HepG2 (cell line): ENCODE results near the gene CFAP45. TPM values are rescaled to one million over a fixed set of nuclear protein-coding genes. Genes with fewer than 3 reads are reported as not detected.

Experiments
- ATAC-seq: fragments of 200-7000 bp; cut with Tn5 transposase; 3 replicates; pipeline ENCODE4 v1.9.1; 2020; ENCODE audit warnings: mild to moderate bottlenecking, moderate library complexity
- BruUV-seq: library from RNA; stranded (reverse); fragments of 400-500 nt; replicated peaks from 2 replicates; lab custom pipeline; 2021; lab: Mats Ljungman, UMichigan
- CTCF ChIA-PET: fragments of 300-600 bp; formaldehyde crosslinking; extraction: SDS; loops from one replicate; lab custom pipeline; 2021; ENCODE audit warnings: low total read pairs, inconsistent platforms, low intra/inter-chr PET ratio; lab: Yijun Ruan, JAX
- POLR2A ChIA-PET: fragments of 350-600 bp; sonication (Branson Sonifier 250); formaldehyde crosslinking; loops from one replicate; lab custom pipeline; 2020; ENCODE audit warnings: antibody characterized with exemption, inconsistent platforms; lab: Yijun Ruan, JAX
- DNase-seq: peaks from one replicate; pipeline ENCODE4 v3.0.0-alpha.2; 2015; ENCODE audit warnings: low spot score
- FAIRE-seq: peaks from 3 replicates; lab custom pipeline; 2011; peaks lifted over from hg19 to GRCh38; lab: Jason Lieb, UNC
- H2AFZ ChIP-seq: one replicate; pipeline ENCODE4 v1.6.1; 2011; ENCODE audit warnings: low read length, inconsistent platforms
- H3K27ac ChIP-seq: fragments of 300-600 bp; 3 replicates; pipeline ENCODE4 v1.8.0; 2011; ENCODE audit warnings: mixed run types, mild to moderate bottlenecking, mixed read lengths, low read length, inconsistent platforms; ENCODE audit not compliant: insufficient read depth; ENCODE audit errors: extremely low read length
- H3K27me3 ChIP-seq, 2 experiments: fragments of 200-600 bp in 1 of 2; 2 replicates in 1 of 2; 3 replicates in 1 of 2; pipeline versions ENCODE4 v1.6.0 to v1.8.0; 2011; ENCODE audit warnings: low read length in 2 of 2, mild to moderate bottlenecking in 2 of 2, moderate library complexity in 2 of 2, inconsistent platforms in 1 of 2; ENCODE audit not compliant: insufficient read depth in 2 of 2, control insufficient read depth in 1 of 2
- H3K36me3 ChIP-seq, 2 experiments: fragments of 200-600 bp in 1 of 2; replicated peaks in 1 of 2; 2 replicates in 1 of 2; 3 replicates in 1 of 2; pipeline versions ENCODE4 v1.5.1 to v1.8.0; 2011; ENCODE audit warnings: low read length in 2 of 2, inconsistent platforms in 1 of 2; ENCODE audit not compliant: insufficient read depth in 2 of 2, control insufficient read depth in 1 of 2
- H3K4me1 ChIP-seq: 2 replicates; pipeline ENCODE4 v1.5.1; 2012; ENCODE audit warnings: low read length, inconsistent platforms; ENCODE audit not compliant: insufficient read depth
- H3K4me2 ChIP-seq: 2 replicates; pipeline ENCODE4 v1.6.0; 2011; ENCODE audit warnings: low read depth, low read length, inconsistent platforms
- H3K4me3 ChIP-seq, 3 experiments: fragments of 200-600 bp in 1 of 3; sonication (generic), shearing (Covaris generic) in 1 of 3; replicated peaks in 1 of 3; 2 replicates each; pipeline ENCODE4 v1.5.1; 2011 to 2016; ENCODE audit warnings: low read length in 3 of 3, inconsistent platforms in 2 of 3, low read depth in 2 of 3, mild to moderate bottlenecking in 2 of 3, control low read depth in 1 of 3, mixed read lengths in 1 of 3; ENCODE audit not compliant: insufficient read depth in 1 of 3
- H3K79me2 ChIP-seq: one replicate; pipeline ENCODE4 v1.6.1; 2011; ENCODE audit warnings: low read length, inconsistent platforms; ENCODE audit not compliant: insufficient read depth
- H3K9ac ChIP-seq: 2 replicates; pipeline ENCODE4 v1.6.0; 2011; ENCODE audit warnings: mild to moderate bottlenecking, low read depth, low read length, inconsistent platforms; ENCODE audit not compliant: insufficient read depth
- H3K9me3 ChIP-seq: 2 replicates; pipeline ENCODE4 v1.5.1; 2012; ENCODE audit warnings: mild to moderate bottlenecking, low read length
- H4K20me1 ChIP-seq: 2 replicates; pipeline ENCODE4 v1.6.0; 2011; ENCODE audit warnings: inconsistent platforms, mild to moderate bottlenecking, low read length, moderate library complexity; ENCODE audit not compliant: insufficient read depth
- BATF2 ChIP-seq: sonication (generic); formaldehyde crosslinking; IDR thresholded peaks from 2 replicates; pipeline ENCODE4 v1.8.0; 2022; ENCODE audit warnings: mild to moderate bottlenecking, missing genetic modification reagents, moderate library complexity
- CENPX ChIP-seq: sonication (generic); formaldehyde crosslinking; IDR thresholded peaks from 2 replicates; pipeline ENCODE4 v1.9.0; 2021; ENCODE audit warnings: mild to moderate bottlenecking, missing genetic modification reagents, moderate library complexity
- GPN1 ChIP-seq: sonication (generic); formaldehyde crosslinking; IDR thresholded peaks from 2 replicates; pipeline ENCODE4 v1.5.1; 2020; ENCODE audit warnings: missing genetic modification reagents, borderline replicate concordance
- HNRNPLL ChIP-seq: fragments of 200-400 bp; formaldehyde crosslinking; IDR thresholded peaks from 2 replicates; pipeline ENCODE4 v1.6.1; 2017; ENCODE audit warnings: mild to moderate bottlenecking, low read depth, low read length; ENCODE audit not compliant: poor library complexity, severe bottlenecking
- IKZF1 ChIP-seq: fragments of 450-650 bp; IDR thresholded peaks from 2 replicates; pipeline ENCODE4 v1.7.1; 2016
- IKZF5 ChIP-seq: IDR thresholded peaks from 2 replicates; pipeline ENCODE4 v1.6.1; 2018; ENCODE audit warnings: missing genetic modification reagents, mild to moderate bottlenecking, missing compliant biosample characterization
- PLSCR1 ChIP-seq: sonication (generic); formaldehyde crosslinking; IDR thresholded peaks from 2 replicates; pipeline ENCODE4 v1.5.0; 2020; ENCODE audit warnings: missing genetic modification reagents, mild to moderate bottlenecking, borderline replicate concordance
- PTBP1 ChIP-seq: fragments of 200-400 bp; formaldehyde crosslinking; IDR thresholded peaks from 2 replicates; pipeline ENCODE4 v1.6.1; 2018; ENCODE audit warnings: low read length, low read depth; ENCODE audit not compliant: poor library complexity, severe bottlenecking
- ZBTB21 ChIP-seq: sonication (generic); formaldehyde crosslinking; IDR thresholded peaks from 2 replicates; pipeline ENCODE4 v1.4.0; 2020; ENCODE audit warnings: missing genetic modification reagents
- ZNF10 ChIP-seq: sonication (generic); formaldehyde crosslinking; IDR thresholded peaks from 2 replicates; pipeline ENCODE4 v1.4.0; 2020; ENCODE audit warnings: mild to moderate bottlenecking, low read depth, missing genetic modification reagents, borderline replicate concordance
- ZNF614 ChIP-seq: IDR thresholded peaks from 2 replicates; pipeline ENCODE4 v1.6.1; 2018; ENCODE audit warnings: missing biosample characterization, missing genetic modification reagents, inconsistent platforms, borderline replicate concordance
- ZNF740 ChIP-seq: sonication (generic); formaldehyde crosslinking; IDR thresholded peaks from 2 replicates; pipeline ENCODE4 v1.4.0; 2020; ENCODE audit warnings: missing genetic modification reagents
- WGBS: methylation state at CpG from one replicate; pipeline ENCODE4 v1.1.6; 2017; ENCODE audit warnings: low lambda C conversion rate; 5-methylcytosine and 5-hydroxymethylcytosine counted together
- in situ Hi-C: cut with HindIII; loops from 2 replicates; pipeline ENCODE4 v1.10.0; 2017; ENCODE audit warnings: low pct_unique_long_range_greater_than_20kb; ENCODE audit not compliant: extremely low pct_ligation_motif_present
- intact Hi-C: fragments of 100-400 bp; cut with micrococcal nuclease; formaldehyde crosslinking; loops from one replicate; pipeline ENCODE4 v1.10.0; 2022; ENCODE audit not compliant: unreplicated experiment
- polyA plus RNA-seq, 8 experiments: library from polyadenylated mRNA; depleted of rRNA in 3 of 8; stranded (reverse) in 7 of 8; unstranded in 1 of 8; fragments of >200 nt; fragmentation: Illumina TruSeq in 4 of 8; extraction: Trizol in 4 of 8; gene quantifications; 2 replicates each; pipeline versions ENCODE4 v1.2.1 to v1.2.3, GENCODE V29; 2011 to 2016; ENCODE audit warnings: low read depth in 4 of 8, missing spikeins in 1 of 8, mixed read lengths in 1 of 8; ENCODE audit not compliant: insufficient read depth in 1 of 8
- total RNA-seq, 5 experiments: library from RNA; depleted of rRNA; stranded (reverse); fragments of >200 nt; fragmentation: Illumina TruSeq; extraction: Trizol; gene quantifications; 2 replicates each; pipeline ENCODE4 v1.2.3, GENCODE V29; 2016; ENCODE audit warnings: low read depth in 1 of 5
- TF ChIP-seq, protein P1 (sequence below): sonication (generic); formaldehyde crosslinking; IDR thresholded peaks from 2 replicates; pipeline ENCODE4 v1.4.0; 2020; ENCODE audit warnings: missing genetic modification reagents, borderline replicate concordance
- TF ChIP-seq, protein P2 (sequence below): sonication (generic); formaldehyde crosslinking; IDR thresholded peaks from 2 replicates; pipeline ENCODE4 v1.8.0; 2022; ENCODE audit warnings: low read depth, missing genetic modification reagents
- TF ChIP-seq, protein P3 (sequence below): sonication (generic); formaldehyde crosslinking; IDR thresholded peaks from 2 replicates; pipeline ENCODE4 v1.8.0; 2022; ENCODE audit warnings: missing genetic modification reagents, low read depth, mild to moderate bottlenecking, borderline replicate concordance

CFAP45 gene
- total and polyA plus RNA-seq, 2 of the 13 experiments (the other 11 are each of a cell fraction or from before 2014, with no cell fraction given): not detected

- DNase-seq: no peak
- intact Hi-C loops: no loop called here
- no peak overlapping the region for H3K4me2 ChIP-seq
- 0% methylated on average over 4 of the region's 5 CpGs for WGBS
- no peaks in the 10 kb centered on the region for H3K79me2 ChIP-seq
- no peak overlapping the region for H2AFZ ChIP-seq
- FAIRE-seq: no peak
- ChIA-PET CTCF (no interaction called here), POLR2A (no interaction called here)
- H3K4me1 ChIP-seq: no peaks in the 10 kb centered on the region
- no peaks in the 10 kb centered on the region for H3K36me3 ChIP-seq
- H3K9ac ChIP-seq: no peak overlapping the region
- H3K27me3 ChIP-seq: peaks cover 5 to 12% of the 10 kb centered on the region in 2 experiments; a peak in 4 of 5 replicates
- in situ Hi-C loops: no loop called here
- no peak for ATAC-seq
- no TSS peak for BruUV-seq
- H3K4me3 ChIP-seq: no peak overlapping the region
- H3K27ac ChIP-seq: no peak overlapping the region
- no peaks in the 10 kb centered on the region for H4K20me1 ChIP-seq
- no peaks in the 10 kb centered on the region for H3K9me3 ChIP-seq
- TF ChIP-seq BATF2 (CRISPR knock-in tag) (no peak), ZNF10 (CRISPR knock-in tag) (no peak), ZNF614 (CRISPR knock-in tag) (no peak), IKZF5 (CRISPR knock-in tag) (no peak), HNRNPLL (no peak), ZNF740 (CRISPR knock-in tag) (no peak), CENPX (CRISPR knock-in tag) (no peak), GPN1 (no peak), ZBTB21 (CRISPR knock-in tag) (no peak), PTBP1 (no peak), IKZF1 (no peak), PLSCR1 (CRISPR knock-in tag) (no peak)
- TF ChIP-seq, protein P1, sequence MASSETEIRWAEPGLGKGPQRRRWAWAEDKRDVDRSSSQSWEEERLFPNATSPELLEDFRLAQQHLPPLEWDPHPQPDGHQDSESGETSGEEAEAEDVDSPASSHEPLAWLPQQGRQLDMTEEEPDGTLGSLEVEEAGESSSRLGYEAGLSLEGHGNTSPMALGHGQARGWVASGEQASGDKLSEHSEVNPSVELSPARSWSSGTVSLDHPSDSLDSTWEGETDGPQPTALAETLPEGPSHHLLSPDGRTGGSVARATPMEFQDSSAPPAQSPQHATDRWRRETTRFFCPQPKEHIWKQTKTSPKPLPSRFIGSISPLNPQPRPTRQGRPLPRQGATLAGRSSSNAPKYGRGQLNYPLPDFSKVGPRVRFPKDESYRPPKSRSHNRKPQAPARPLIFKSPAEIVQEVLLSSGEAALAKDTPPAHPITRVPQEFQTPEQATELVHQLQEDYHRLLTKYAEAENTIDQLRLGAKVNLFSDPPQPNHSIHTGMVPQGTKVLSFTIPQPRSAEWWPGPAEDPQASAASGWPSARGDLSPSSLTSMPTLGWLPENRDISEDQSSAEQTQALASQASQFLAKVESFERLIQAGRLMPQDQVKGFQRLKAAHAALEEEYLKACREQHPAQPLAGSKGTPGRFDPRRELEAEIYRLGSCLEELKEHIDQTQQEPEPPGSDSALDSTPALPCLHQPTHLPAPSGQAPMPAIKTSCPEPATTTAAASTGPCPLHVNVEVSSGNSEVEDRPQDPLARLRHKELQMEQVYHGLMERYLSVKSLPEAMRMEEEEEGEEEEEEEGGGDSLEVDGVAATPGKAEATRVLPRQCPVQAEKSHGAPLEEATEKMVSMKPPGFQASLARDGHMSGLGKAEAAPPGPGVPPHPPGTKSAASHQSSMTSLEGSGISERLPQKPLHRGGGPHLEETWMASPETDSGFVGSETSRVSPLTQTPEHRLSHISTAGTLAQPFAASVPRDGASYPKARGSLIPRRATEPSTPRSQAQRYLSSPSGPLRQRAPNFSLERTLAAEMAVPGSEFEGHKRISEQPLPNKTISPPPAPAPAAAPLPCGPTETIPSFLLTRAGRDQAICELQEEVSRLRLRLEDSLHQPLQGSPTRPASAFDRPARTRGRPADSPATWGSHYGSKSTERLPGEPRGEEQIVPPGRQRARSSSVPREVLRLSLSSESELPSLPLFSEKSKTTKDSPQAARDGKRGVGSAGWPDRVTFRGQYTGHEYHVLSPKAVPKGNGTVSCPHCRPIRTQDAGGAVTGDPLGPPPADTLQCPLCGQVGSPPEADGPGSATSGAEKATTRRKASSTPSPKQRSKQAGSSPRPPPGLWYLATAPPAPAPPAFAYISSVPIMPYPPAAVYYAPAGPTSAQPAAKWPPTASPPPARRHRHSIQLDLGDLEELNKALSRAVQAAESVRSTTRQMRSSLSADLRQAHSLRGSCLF (CRISPR knock-in tag): no peak
- TF ChIP-seq, protein P2, sequence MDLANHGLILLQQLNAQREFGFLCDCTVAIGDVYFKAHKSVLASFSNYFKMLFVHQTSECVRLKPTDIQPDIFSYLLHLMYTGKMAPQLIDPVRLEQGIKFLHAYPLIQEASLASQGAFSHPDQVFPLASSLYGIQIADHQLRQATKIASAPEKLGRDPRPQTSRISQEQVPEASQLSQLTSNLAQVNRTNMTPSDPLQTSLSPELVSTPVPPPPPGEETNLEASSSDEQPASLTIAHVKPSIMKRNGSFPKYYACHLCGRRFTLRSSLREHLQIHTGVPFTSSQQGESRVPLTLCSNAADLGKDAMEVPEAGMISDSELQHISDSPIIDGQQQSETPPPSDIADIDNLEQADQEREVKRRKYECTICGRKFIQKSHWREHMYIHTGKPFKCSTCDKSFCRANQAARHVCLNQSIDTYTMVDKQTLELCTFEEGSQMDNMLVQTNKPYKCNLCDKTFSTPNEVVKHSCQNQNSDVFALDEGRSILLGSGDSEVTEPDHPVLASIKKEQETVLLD (CRISPR knock-in tag): no peak
- TF ChIP-seq, protein P3, sequence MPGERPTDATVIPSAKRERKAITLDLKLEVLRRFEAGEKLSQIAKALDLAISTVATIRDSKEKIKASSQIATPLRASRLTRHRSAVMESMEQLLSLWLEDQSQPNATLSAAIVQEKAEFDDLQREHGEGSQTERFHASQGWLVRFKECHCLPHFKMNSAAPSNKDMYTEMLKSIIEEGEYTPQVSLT (CRISPR knock-in tag): no peak
Observed at GRCh38 chr1:159870704-159871103, 29.3 kb downstream of the CFAP45 start.
